ENCODE results near the gene UBQLN4.
A peak's percentile ranks its signal among the peaks of the same experiment; 100 is the strongest.

The UBQLN4 gene

DNA sequence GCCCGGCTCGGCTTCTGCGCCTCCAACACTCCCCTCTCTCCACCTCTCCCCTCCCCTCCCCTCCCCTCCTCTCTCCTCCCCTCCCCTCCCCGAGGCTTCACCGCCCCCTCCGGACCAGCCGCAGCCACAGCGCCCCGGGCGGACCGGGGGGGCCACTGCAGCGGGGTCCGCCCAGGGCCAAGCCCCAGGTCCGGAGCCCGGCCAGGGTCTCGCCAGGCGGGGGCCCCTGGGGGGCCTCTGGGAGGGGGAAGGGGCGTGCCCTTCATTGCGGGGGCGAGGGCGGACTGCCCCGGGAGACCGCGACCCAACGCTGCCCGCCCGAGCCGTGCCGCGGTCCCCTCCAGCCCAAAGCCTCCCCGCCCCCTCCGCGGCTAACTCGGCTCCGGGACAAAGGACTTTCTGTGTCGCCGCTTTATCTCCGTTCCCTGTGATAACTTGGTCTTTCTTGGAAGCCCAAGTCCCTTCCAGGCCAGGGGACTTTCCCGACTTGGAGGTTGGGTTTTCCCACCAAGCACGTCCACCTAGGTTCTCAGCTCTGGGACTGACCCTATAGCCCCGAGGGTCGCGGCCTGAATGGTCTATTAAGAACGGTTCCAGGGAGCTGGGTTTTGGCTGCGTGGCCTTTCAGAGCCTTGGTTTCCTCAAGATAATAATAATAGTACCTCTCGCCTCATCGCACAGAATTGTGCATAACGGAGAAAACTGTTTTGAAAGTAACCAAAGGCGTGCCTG, at the start of gene UBQLN4:
Gene UBQLN4 (minus strand): TSS at position 31 of the 732 bp plus-strand sequence. CDS start 97 bp downstream, outside the sequence.
- H3K27ac ChIP-seq (ENCODE audit: low read depth in 2 of 2, low read length in 2 of 2), result peak within 1 kb of the TSS; percentile 90 to 93
- H3K4me1 ChIP-seq (ENCODE audit: control insufficient read depth in 2 of 2, insufficient read depth in 2 of 2, low read length in 2 of 2), result peaks cover 8 to 9% of the 10 kb centered on the region in 2 donors
- peak within 1 kb of the TSS; percentile 84 to 92 for H3K9ac ChIP-seq (ENCODE audit: low read depth in 1 of 2, low read length in 2 of 2)
- no peaks in the 10 kb centered on the region for H3K9me3 ChIP-seq (ENCODE audit: control insufficient read depth in 2 of 2, low read length in 2 of 2)
- no peaks in the 10 kb centered on the region for H3K27me3 ChIP-seq (ENCODE audit: control insufficient read depth in 2 of 2, insufficient read depth in 2 of 2, low read length in 2 of 2)
- H3K36me3 ChIP-seq (ENCODE audit: control insufficient read depth in 2 of 2, insufficient read depth in 2 of 2, low read length in 2 of 2), result peaks cover 9 to 14% of the 10 kb centered on the region in 2 donors
- peak within 1 kb of the TSS; percentile 95 to 96 for H3K4me3 ChIP-seq (ENCODE audit: low read length in 2 of 2)

DNA sequence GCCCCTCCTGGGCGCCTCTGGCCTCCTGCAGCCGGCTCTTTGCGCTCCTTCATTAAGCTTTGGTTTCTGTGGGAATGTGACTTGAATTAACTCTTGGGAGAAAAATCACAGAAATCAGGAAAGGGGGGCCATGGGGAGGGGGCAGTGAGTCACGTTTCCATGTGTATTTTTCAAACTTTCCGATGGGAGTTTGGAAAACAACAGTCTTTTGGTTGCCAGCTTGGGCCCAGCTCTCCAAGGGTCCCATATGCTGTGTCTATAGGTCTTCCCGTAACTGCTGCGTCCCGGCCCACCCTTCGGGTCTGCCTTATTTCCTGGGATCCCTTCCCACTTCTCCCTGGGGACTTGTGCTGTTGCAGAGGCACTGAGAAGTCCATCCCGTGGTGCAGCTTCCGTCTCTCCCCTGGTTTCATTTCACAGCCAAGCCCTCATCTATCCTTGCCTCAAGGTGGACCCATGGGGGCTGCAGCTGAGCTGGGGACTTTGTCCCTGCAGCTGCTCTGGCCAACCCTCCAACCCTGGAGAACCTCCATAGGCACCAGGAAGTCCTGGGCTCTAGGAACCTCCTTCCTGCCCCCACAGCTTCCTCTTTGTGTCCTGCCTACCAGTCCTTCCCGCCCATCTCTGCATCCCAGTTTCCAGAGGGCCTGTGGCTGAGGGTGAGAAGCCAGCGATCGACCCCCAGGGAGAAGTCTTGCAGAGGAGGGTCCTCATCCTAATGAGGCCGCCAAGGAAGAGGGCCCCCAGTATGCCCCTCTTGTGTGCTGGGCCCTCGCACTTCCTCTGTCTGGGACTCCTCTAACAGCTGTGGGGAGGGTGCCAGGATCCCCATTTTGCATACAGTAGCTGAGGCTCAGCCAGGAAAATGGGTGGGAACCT, 49.3 kb upstream of the UBQLN4 start:
- Histone ChIP-seq H3K36me3 (ENCODE audit: control insufficient read depth in 2 of 2, insufficient read depth in 2 of 2, low read length in 2 of 2) (no peaks in the 10 kb centered on the region), H3K4me1 (ENCODE audit: control insufficient read depth in 2 of 2, insufficient read depth in 2 of 2, low read length in 2 of 2) (peaks cover 59 to 66% of the 10 kb centered on the region in 2 donors), H3K9me3 (ENCODE audit: control insufficient read depth in 2 of 2, low read length in 2 of 2) (no peaks in the 10 kb centered on the region), H3K9ac (ENCODE audit: low read depth in 1 of 2, low read length in 2 of 2) (peak overlapping the region; percentile 24 to 55), H3K27me3 (ENCODE audit: control insufficient read depth in 2 of 2, insufficient read depth in 2 of 2, low read length in 2 of 2) (no peaks in the 10 kb centered on the region), H3K4me3 (ENCODE audit: low read length in 2 of 2) (peak overlapping the region in 1 of 2 donors; percentile 13), H3K27ac (ENCODE audit: low read depth in 2 of 2, low read length in 2 of 2) (peak overlapping the region; percentile 93 to 98)

DNA sequence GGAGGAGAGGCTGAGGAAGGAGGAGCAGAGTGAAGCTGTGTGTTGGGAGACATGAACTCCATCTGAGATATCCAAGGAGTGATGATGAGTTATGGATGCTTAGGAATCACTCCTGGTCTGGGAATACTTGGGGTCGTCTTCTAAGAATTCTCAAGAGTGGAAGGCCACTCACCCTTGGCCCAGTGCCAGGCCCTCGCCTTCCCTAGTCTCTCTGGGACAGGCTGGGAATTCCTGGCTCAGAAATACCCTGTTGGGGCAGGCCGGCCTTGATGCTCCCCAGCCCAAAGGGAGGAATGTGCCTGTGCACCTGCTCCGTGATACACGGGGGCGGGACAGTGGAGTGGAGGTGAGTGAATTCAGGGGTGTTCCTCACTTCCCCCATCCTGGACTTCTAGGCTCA, 48.3 kb upstream of the UBQLN4 start:
- H3K4me3 ChIP-seq (ENCODE audit: low read length in 2 of 2), result no peak overlapping the region
- H3K27me3 ChIP-seq (ENCODE audit: control insufficient read depth in 2 of 2, insufficient read depth in 2 of 2, low read length in 2 of 2), result no peaks in the 10 kb centered on the region
- peaks cover 62 to 67% of the 10 kb centered on the region in 2 donors for H3K4me1 ChIP-seq (ENCODE audit: control insufficient read depth in 2 of 2, insufficient read depth in 2 of 2, low read length in 2 of 2)
- peak overlapping the region; percentile 93 to 98 for H3K27ac ChIP-seq (ENCODE audit: low read depth in 2 of 2, low read length in 2 of 2)
- H3K36me3 ChIP-seq (ENCODE audit: control insufficient read depth in 2 of 2, insufficient read depth in 2 of 2, low read length in 2 of 2), result no peaks in the 10 kb centered on the region
- no peak overlapping the region for H3K9ac ChIP-seq (ENCODE audit: low read depth in 1 of 2, low read length in 2 of 2)
- H3K9me3 ChIP-seq (ENCODE audit: control insufficient read depth in 2 of 2, low read length in 2 of 2), result no peaks in the 10 kb centered on the region

DNA sequence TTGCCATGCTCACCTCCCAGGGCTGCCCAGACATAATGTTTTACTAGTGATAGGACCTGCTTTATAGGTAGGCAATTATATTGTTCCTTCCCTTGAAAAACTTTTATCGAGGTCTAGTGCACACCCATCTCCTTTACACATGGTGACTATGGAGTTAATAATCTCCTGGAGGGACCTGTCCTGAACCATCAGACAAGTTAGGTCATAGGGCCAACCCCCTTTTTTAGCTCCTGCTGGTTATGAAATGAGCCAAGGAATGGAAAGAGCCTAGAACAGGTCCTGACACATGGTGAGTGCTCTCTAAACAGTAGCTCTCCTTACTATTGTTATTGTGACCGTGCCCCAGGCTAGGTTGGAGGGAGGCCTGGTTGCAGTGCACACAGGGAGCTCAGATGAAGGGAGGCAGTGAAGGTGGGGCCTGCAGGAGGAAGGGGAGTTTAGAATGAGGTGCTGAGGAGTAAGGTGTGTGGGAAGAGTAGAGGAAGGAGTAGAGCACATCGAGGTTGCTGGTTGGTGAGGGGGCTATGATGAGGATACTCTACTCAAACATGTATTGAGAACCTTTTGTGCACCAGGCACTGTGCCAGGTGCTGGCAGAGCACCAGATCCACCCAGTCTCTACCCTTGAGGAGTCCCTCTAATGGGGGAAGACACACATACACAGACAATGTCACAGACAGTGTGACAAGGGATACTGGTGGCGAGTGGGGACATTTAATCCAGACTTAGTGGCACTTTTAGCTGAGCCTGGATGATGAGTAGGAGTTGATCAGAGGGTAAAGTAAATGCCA, 46.8 kb upstream of the UBQLN4 start:
- H3K4me3 ChIP-seq (ENCODE audit: low read length in 2 of 2), result peak overlapping the region in 1 of 2 donors; percentile 4
- peak overlapping the region; percentile 84 to 87 for H3K27ac ChIP-seq (ENCODE audit: low read depth in 2 of 2, low read length in 2 of 2)
- peaks cover 68 to 70% of the 10 kb centered on the region in 2 donors for H3K4me1 ChIP-seq (ENCODE audit: control insufficient read depth in 2 of 2, insufficient read depth in 2 of 2, low read length in 2 of 2)
- H3K27me3 ChIP-seq (ENCODE audit: control insufficient read depth in 2 of 2, insufficient read depth in 2 of 2, low read length in 2 of 2), result no peaks in the 10 kb centered on the region
- H3K9me3 ChIP-seq (ENCODE audit: control insufficient read depth in 2 of 2, low read length in 2 of 2), result no peaks in the 10 kb centered on the region
- H3K36me3 ChIP-seq (ENCODE audit: control insufficient read depth in 2 of 2, insufficient read depth in 2 of 2, low read length in 2 of 2), result no peaks in the 10 kb centered on the region
- peak overlapping the region; percentile 35 to 64 for H3K9ac ChIP-seq (ENCODE audit: low read depth in 1 of 2, low read length in 2 of 2)

DNA sequence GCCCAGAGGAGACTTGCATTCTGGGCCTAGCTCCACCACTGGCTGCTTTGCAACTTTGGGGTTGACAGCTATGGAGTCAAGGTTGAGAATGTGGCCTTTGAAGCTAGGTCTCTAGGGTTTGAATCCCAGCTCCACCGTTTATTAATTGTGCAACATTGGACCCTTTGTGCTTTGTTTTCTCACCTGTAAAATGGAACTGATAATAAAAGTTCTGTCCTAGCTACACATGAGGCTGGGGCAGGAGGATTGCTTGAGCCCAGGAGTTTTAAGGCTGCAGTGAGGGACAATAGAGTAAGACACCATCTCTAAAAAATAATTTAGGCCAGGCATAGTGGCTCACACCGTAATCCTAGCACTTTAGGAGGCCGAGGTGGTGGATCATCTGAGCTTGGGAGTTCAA, 45.7 kb upstream of the UBQLN4 start:
- Histone ChIP-seq H3K27me3 (ENCODE audit: control insufficient read depth in 2 of 2, insufficient read depth in 2 of 2, low read length in 2 of 2) (no peaks in the 10 kb centered on the region), H3K9ac (ENCODE audit: low read depth in 1 of 2, low read length in 2 of 2) (no peak overlapping the region), H3K4me3 (ENCODE audit: low read length in 2 of 2) (no peak overlapping the region), H3K27ac (ENCODE audit: low read depth in 2 of 2, low read length in 2 of 2) (no peak overlapping the region), H3K36me3 (ENCODE audit: control insufficient read depth in 2 of 2, insufficient read depth in 2 of 2, low read length in 2 of 2) (no peaks in the 10 kb centered on the region), H3K9me3 (ENCODE audit: control insufficient read depth in 2 of 2, low read length in 2 of 2) (no peaks in the 10 kb centered on the region), H3K4me1 (ENCODE audit: control insufficient read depth in 2 of 2, insufficient read depth in 2 of 2, low read length in 2 of 2) (peaks cover 57 to 59% of the 10 kb centered on the region in 2 donors)

DNA sequence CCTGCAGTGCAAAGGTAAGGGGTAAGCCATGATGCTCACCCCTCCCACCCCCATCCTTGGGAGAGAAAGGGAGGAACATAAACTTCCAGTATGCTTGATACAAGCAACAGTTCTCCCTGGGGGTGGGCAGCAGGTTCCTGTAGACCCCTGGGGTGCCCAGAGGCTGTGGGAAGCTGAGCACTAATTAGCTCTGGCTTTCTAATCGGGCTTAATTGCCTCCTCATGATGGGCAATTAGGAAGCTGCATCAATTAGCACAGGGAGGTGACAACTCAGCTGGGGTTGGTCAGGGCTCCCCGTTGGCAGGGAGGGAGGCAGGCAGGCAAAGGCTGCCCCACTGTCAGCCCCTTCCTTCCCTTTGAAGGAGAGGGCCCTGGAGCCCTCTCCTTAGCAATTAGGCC, 45.2 kb upstream of the UBQLN4 start:
- Histone ChIP-seq H3K36me3 (ENCODE audit: control insufficient read depth in 2 of 2, insufficient read depth in 2 of 2, low read length in 2 of 2) (no peaks in the 10 kb centered on the region), H3K4me1 (ENCODE audit: control insufficient read depth in 2 of 2, insufficient read depth in 2 of 2, low read length in 2 of 2) (peaks cover 52 to 54% of the 10 kb centered on the region in 2 donors), H3K9ac (ENCODE audit: low read depth in 1 of 2, low read length in 2 of 2) (no peak overlapping the region), H3K27ac (ENCODE audit: low read depth in 2 of 2, low read length in 2 of 2) (no peak overlapping the region), H3K9me3 (ENCODE audit: control insufficient read depth in 2 of 2, low read length in 2 of 2) (no peaks in the 10 kb centered on the region), H3K27me3 (ENCODE audit: control insufficient read depth in 2 of 2, insufficient read depth in 2 of 2, low read length in 2 of 2) (no peaks in the 10 kb centered on the region), H3K4me3 (ENCODE audit: low read length in 2 of 2) (no peak overlapping the region)

DNA sequence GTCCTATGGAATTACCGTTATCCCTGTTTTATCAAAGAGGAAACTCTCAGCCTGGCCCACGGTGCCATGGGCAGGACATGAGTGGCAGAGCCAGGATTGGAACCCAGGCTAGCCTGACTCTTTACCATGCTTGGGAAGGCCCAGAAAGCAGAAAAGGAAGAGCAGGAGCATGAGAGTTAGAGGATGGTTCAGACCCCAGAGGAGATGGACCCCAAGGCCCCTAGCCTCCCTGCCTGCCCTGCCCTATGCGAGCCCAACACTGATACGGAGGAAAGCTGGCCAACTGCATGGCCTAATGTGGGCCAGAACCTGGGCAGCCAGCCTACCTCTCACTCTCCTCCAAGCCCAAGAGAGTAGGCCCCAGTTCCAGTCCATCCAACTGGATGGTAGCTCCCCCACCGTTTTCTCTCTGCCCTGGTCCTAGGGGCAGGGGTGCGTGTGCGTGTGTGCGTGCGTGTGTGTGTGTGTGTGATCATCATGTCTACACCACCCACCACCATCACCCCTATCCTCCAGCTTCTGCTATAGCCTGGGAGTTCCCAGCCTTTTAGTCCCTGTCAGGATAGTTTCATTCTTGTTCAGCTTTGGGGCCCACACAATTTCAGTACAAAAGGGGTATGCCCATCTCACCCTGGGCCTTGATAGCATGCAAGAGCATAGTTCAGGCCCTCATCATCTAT, 44.0 kb upstream of the UBQLN4 start:
- H3K27ac ChIP-seq (ENCODE audit: low read depth in 2 of 2, low read length in 2 of 2), result peak overlapping the region in 1 of 2 donors; percentile 68
- H3K36me3 ChIP-seq (ENCODE audit: control insufficient read depth in 2 of 2, insufficient read depth in 2 of 2, low read length in 2 of 2), result no peaks in the 10 kb centered on the region
- H3K9me3 ChIP-seq (ENCODE audit: control insufficient read depth in 2 of 2, low read length in 2 of 2), result no peaks in the 10 kb centered on the region
- H3K27me3 ChIP-seq (ENCODE audit: control insufficient read depth in 2 of 2, insufficient read depth in 2 of 2, low read length in 2 of 2), result no peaks in the 10 kb centered on the region
- peaks cover 41 to 43% of the 10 kb centered on the region in 2 donors for H3K4me1 ChIP-seq (ENCODE audit: control insufficient read depth in 2 of 2, insufficient read depth in 2 of 2, low read length in 2 of 2)
- H3K4me3 ChIP-seq (ENCODE audit: low read length in 2 of 2), result peak overlapping the region in 1 of 2 donors; percentile 41
- no peak overlapping the region for H3K9ac ChIP-seq (ENCODE audit: low read depth in 1 of 2, low read length in 2 of 2)

DNA sequence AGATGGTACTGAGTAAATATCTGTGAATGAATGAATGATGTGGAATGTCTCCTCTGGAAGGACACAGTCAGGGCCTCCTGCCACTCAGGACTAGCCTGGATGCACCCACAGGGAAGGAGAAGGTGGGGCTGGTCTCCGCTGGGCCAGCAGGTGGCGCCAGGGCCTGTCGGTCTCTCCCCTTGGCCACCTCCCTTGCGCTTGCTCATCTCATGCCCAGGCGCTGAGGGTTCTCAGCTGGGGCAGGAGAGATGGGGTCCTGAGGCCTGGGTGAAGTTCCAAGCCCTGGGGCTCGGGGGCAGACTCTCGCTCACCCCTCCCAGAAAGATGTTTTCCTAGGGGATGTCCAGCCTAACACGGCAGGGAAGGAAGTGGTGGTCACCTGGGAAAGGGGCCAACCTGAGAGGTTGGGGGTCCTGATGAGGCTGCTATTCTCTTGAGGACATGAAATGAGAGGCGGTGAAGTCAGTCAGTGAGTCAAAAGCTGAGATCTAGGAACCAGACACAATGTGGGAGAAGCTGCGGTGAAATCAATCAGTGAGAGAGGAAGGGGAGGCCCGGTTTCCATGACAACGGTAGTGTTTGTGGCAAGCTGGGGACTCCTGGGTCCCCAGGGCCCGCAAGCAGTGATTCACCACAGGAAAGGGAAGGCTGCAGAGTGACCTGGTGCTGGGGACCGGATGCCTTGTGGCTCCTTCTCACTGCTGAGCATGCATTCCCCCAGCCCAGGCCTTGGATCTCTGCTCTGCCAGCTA, 43.2 kb upstream of the UBQLN4 start:
- Histone ChIP-seq H3K4me3 (ENCODE audit: low read length in 2 of 2) (peak overlapping the region in 1 of 2 donors; percentile 41), H3K27ac (ENCODE audit: low read depth in 2 of 2, low read length in 2 of 2) (peak overlapping the region; percentile 49 to 68), H3K9ac (ENCODE audit: low read depth in 1 of 2, low read length in 2 of 2) (peak overlapping the region; percentile 25 to 32)

More for the DNA sequence above, 43.2 kb upstream of the UBQLN4 start:
- no peaks in the 10 kb centered on the region for H3K36me3 ChIP-seq (ENCODE audit: control insufficient read depth in 2 of 2, insufficient read depth in 2 of 2, low read length in 2 of 2)
- H3K27me3 ChIP-seq (ENCODE audit: control insufficient read depth in 2 of 2, insufficient read depth in 2 of 2, low read length in 2 of 2), result no peaks in the 10 kb centered on the region
- H3K9me3 ChIP-seq (ENCODE audit: control insufficient read depth in 2 of 2, low read length in 2 of 2), result no peaks in the 10 kb centered on the region
- H3K4me1 ChIP-seq (ENCODE audit: control insufficient read depth in 2 of 2, insufficient read depth in 2 of 2, low read length in 2 of 2), result peaks cover 33 to 35% of the 10 kb centered on the region in 2 donors

Measured in mucosa of rectum (tissue), 2 donors.